Coronary artery (tissue), 2 donors: ENCODE measurements around the gene NME1.
A peak's percentile ranks its signal among the peaks of the same experiment; 100 is the strongest.
"Not testable (repeated sequence)": the region's sequence is repeated elsewhere in the genome, so short reads cannot be mapped to it uniquely, and the experiment has no call there.

Source experiments
- DNase-seq: peaks from one replicate; pipeline ENCODE4 v3.0.0-alpha.2; 2017; ENCODE audit warnings: low spot score
- H3K27ac ChIP-seq, 2 donors: fragments of 200-600 bp; sonication (generic); one replicate each; pipeline ENCODE4 v1.5.1; 2016 to 2019
- H3K4me3 ChIP-seq: fragments of 200-600 bp; sonication (generic); 2 replicates; pipeline ENCODE4 v1.5.1; 2016; ENCODE audit warnings: mild to moderate bottlenecking, moderate library complexity
- CTCF ChIP-seq: fragments of 200-600 bp; sonication (generic); IDR thresholded peaks from one replicate; pipeline ENCODE4 v1.5.1; 2019; ENCODE audit warnings: antibody characterized with exemption

The NME1 gene

DNA sequence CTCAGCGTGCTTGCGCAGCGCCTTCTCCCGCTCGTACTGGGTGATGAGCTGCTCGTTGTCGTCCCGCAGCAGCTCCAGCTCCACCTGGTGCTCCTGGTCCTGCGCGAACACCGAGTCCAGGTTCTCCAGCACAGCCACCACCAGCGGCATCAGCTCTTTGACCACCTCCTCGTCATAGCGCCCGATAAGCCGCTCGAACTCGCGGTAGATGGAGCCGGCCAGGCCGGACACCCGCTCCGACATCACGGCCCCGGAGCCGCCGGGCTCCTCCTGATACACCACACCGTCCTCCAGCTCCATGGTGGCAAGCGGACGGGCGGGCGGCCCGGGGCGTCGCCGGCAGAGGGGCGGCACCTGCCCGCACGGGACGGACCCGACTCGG is 33.0 kb upstream of the NME1 start:
- H3K4me3 ChIP-seq: peak overlapping the region; percentile 90
- H3K27ac ChIP-seq: peak overlapping the region; percentile 99
- no peak for DNase-seq
- TF ChIP-seq CTCF: no peak

GRCh38 chr17:51120739-51121619 is 32.4 kb upstream of the NME1 start, which contains the start of gene SPAG9:
SPAG9 (minus strand) TSS chr17:51120868; CDS start chr17:51120656, 212 bp downstream.
- peak within 1 kb of the TSS; percentile 90 for H3K4me3 ChIP-seq
- peak; percentile 97 for DNase-seq
- no peak for TF ChIP-seq CTCF
- peak within 1 kb of the TSS; percentile 99 for H3K27ac ChIP-seq

- TF ChIP-seq CTCF: no peak
- peak; percentile 92 for DNase-seq
- Histone ChIP-seq H3K27ac (peak overlapping the region; percentile 99), H3K4me3 (peak overlapping the region; percentile 90)
Measured at GRCh38 chr17:51121620-51122472, 31.5 kb upstream of the NME1 start.

DNA sequence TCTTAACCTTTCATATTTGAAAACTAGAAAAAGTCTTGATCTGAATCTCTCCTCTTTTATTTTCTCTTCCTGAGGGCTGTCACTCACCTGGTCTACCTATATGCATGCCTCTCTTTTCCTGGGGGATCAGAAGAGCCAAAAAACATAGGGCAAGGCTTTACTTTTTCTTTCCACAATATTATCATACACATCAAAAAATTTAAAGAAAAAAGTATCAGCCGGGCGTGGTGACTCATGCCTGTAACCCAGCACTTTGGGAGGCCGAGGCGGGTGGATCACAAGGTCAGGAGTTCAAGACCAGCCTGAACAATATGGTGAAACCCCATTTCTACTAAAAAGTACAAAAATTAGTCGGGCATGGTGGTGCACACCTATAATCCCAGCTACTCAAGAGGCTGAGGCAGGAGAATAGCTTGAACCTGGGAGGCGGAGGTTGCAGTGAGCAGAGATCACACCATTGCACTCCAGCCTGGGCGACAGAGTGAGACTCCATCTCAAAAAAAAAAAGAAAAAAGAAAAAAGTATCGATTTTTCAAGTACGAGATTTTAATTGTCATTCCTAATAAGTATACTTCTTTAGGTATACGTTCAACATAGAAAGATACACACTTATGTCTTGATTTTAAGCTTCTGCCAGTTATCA is 30.8 kb upstream of the NME1 start:
- peak overlapping the region in 1 of 2 donors; percentile 99 for H3K27ac ChIP-seq
- DNase-seq, H3K4me3 ChIP-seq: not testable (repeated sequence)

GRCh38 chr17:51124640-51125503 is 28.5 kb upstream of the NME1 start:
- H3K27ac ChIP-seq: no peak overlapping the region
- H3K4me3 ChIP-seq: no peak overlapping the region
- no peak for TF ChIP-seq CTCF
- DNase-seq: no peak

GRCh38 chr17:51128076-51128475 is 25.3 kb upstream of the NME1 start:
- DNase-seq: no peak
- no peak overlapping the region for H3K4me3 ChIP-seq
- H3K27ac ChIP-seq: no peak overlapping the region
- no peak for TF ChIP-seq CTCF
